AG10803 (cell line): ENCODE measurements around the gene AMIGO3.

ENCODE experiments used
- DNase-seq: peaks from one replicate; pipeline ENCODE4 v3.0.0; 2010; ENCODE audit warnings: low read depth
- H3K4me3 ChIP-seq: 2 replicates; pipeline ENCODE4 v1.5.1; 2011; ENCODE audit warnings: mild to moderate bottlenecking, low read length, control low read depth
- CTCF ChIP-seq: conservative IDR thresholded peaks from 2 replicates; pipeline ENCODE4 v1.5.1; 2011; ENCODE audit warnings: mild to moderate bottlenecking, low read length, control low read depth, inconsistent platforms

The AMIGO3 gene

GRCh38 chr3:49719214-49719884 is at the start of gene AMIGO3:
TSS of gene AMIGO3 (minus strand) at chr3:49719684. CDS start at chr3:49719465, 219 bp downstream.
- peak; percentile 90 for DNase-seq
- peak; percentile 57 for TF ChIP-seq CTCF
- peak within 1 kb of the TSS; percentile 64 for H3K4me3 ChIP-seq

- no peak for DNase-seq
- no peak overlapping the region for H3K4me3 ChIP-seq
- no peak for TF ChIP-seq CTCF
These were observed 44.5 kb upstream of the AMIGO3 start for GRCh38 chr3:49763981-49764380.

DNA sequence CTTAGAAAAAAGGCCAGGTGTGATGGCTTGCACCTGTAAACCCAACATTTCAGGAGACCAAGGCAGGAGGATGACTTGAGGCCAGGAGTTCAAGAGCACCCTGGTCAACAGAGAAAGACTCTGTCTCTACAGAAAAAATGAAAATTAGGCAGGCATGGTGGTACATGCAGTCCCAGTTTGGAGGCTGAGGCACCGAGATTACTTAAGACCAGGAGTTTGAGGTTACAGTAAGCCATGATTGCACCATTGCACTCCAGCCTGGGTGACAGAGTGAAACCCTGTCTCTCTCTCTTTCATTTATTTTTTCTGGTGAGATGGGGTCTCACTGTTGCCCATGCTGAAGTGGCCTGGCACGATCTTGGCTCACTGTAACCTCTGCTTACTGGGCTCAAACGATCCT is 42.2 kb upstream of the AMIGO3 start:
- DNase-seq: no peak
- no peak for TF ChIP-seq CTCF
- no peak overlapping the region for H3K4me3 ChIP-seq

GRCh38 chr3:49759226-49759625 is 39.7 kb upstream of the AMIGO3 start:
- H3K4me3 ChIP-seq: no peak overlapping the region
- no peak for DNase-seq
- no peak for TF ChIP-seq CTCF

- TF ChIP-seq CTCF: no peak
- H3K4me3 ChIP-seq: no peak overlapping the region
- DNase-seq: no peak
These were observed 37.7 kb upstream of the AMIGO3 start for GRCh38 chr3:49757197-49757596.

- DNase-seq: no peak
- no peak for TF ChIP-seq CTCF
- H3K4me3 ChIP-seq: no peak overlapping the region
These were observed 36.6 kb upstream of the AMIGO3 start for GRCh38 chr3:49756036-49756435.

DNA sequence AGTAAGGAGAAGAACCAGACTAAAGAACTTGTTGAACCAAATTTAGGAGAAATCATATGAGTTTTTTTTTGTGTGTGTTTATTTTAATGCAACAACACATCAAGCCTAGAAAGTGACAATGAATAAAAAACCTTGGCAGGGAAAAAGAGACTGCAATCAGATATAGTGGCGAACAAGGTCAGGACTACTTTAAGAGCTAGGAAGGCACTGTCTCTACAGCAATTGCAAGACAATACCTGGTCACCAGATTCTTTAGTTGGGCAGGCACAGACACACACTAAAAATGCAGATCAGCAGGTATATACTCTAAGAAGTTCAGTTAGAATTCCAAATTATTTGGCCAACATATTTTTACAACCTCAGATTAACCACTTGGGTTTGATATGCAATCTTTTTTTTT is 35.1 kb upstream of the AMIGO3 start:
- H3K4me3 ChIP-seq: no peak overlapping the region
- TF ChIP-seq CTCF: no peak
- no peak for DNase-seq
